Testis (tissue), 2 donors: ENCODE data around the gene RDH16.

Source experiments
- CTCF ChIP-seq, 3 experiments: fragments of 450-650 bp in 2 of 3; fragments of 200-600 bp in 1 of 3; sonication (generic) in 1 of 3; IDR thresholded peaks; one replicate each; pipeline ENCODE4 v1.5.1; 2016 to 2019; ENCODE audit warnings: antibody characterized with exemption in 3 of 3, mild to moderate bottlenecking in 2 of 3, moderate library complexity in 1 of 3
- POLR2A ChIP-seq: fragments of 450-650 bp; IDR thresholded peaks from one replicate; pipeline ENCODE4 v1.6.1; 2017; ENCODE audit warnings: antibody characterized with exemption, mild to moderate bottlenecking, moderate library complexity

GRCh38 chr12:56948457-56948777 is 9.0 kb downstream of the RDH16 start:
- TF ChIP-seq CTCF (IDR thresholded peaks at IDR 0.05) (no peak), POLR2A (no peak)
